DND-41 (cell line): ENCODE data around the gene KAT2B.
"Not testable (repeated sequence)": the region's sequence is repeated elsewhere in the genome, so short reads cannot be mapped to it uniquely, and the experiment has no call there.

Source experiments
- EZH2 ChIP-seq: IDR thresholded peaks from 3 replicates; pipeline ENCODE4 v1.6.1; 2012; ENCODE audit warnings: borderline replicate concordance, low read depth, mild to moderate bottlenecking, moderate library complexity, low read length, inconsistent platforms; ENCODE audit not compliant: severe bottlenecking
- TF ChIP-seq, protein P1 (sequence below): IDR thresholded peaks from 2 replicates; pipeline ENCODE4 v1.5.1; 2012; ENCODE audit warnings: borderline replicate concordance, low read length, moderate library complexity, mild to moderate bottlenecking; ENCODE audit not compliant: poor library complexity, severe bottlenecking; ENCODE audit errors: extremely low read depth

DNA sequence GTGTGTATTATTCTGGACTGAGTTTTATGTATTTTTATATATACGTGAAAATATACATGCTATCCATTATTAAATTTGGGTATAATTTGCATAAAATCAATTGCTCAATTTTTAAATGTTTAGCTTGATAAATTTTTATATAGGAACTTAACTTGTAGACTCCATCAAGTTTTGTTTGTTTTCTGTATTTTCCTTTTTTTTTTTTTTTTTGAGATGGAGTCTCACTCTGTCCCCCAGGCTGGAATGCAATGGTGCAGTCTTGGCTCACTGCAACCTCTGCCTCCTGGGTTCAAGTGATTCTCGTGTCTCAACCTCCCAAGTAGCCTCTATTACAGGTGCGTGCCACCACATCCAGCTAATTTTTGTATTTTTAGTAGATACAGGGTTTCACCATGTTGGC, 24.2 kb upstream of the KAT2B start:
- TF ChIP-seq, protein P1, sequence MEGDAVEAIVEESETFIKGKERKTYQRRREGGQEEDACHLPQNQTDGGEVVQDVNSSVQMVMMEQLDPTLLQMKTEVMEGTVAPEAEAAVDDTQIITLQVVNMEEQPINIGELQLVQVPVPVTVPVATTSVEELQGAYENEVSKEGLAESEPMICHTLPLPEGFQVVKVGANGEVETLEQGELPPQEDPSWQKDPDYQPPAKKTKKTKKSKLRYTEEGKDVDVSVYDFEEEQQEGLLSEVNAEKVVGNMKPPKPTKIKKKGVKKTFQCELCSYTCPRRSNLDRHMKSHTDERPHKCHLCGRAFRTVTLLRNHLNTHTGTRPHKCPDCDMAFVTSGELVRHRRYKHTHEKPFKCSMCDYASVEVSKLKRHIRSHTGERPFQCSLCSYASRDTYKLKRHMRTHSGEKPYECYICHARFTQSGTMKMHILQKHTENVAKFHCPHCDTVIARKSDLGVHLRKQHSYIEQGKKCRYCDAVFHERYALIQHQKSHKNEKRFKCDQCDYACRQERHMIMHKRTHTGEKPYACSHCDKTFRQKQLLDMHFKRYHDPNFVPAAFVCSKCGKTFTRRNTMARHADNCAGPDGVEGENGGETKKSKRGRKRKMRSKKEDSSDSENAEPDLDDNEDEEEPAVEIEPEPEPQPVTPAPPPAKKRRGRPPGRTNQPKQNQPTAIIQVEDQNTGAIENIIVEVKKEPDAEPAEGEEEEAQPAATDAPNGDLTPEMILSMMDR: not testable (repeated sequence)
- TF ChIP-seq EZH2: not testable (repeated sequence)
